Measurements from ENCODE around the gene CPHXL2. TPM values are rescaled to one million over a fixed set of nuclear protein-coding genes. Genes with fewer than 3 reads are reported as not detected.

The CPHXL2 gene
- total RNA-seq = not detected

- Mint-ChIP-seq H3K9me3 (no peaks in the 10 kb centered on the region), H3K36me3 (ENCODE audit: low read depth) (no peaks in the 10 kb centered on the region), H3K27me3 (no peaks in the 10 kb centered on the region), H3K27ac (no peak within 1 kb of the TSS), H3K4me3 (no peak within 1 kb of the TSS), H3K4me1 (ENCODE audit: low read depth) (no peaks in the 10 kb centered on the region)
- TF ChIP-seq CTCF (IDR thresholded peaks at IDR 0.05) = no peak
- DNase-seq (no peak), ATAC-seq (no peak)
- intact Hi-C loops (cut with micrococcal nuclease) = no loop called here
- CTCF ChIA-PET = no interaction called here
- POLR2A ChIA-PET = no interaction called here
These were observed at the start of gene CPHXL2 for GRCh38 chr16:75676909-75677308. Gene CPHXL2 (minus strand): TSS chr16:75677009. CDS start chr16:75676999, 10 bp downstream.

- TF ChIP-seq CTCF (IDR thresholded peaks at IDR 0.05) = no peak
- DNase-seq (no peak), ATAC-seq (no peak)
- no peaks in the 10 kb centered on the region for H3K9me3 Mint-ChIP-seq
- intact Hi-C loops (cut with micrococcal nuclease) = no loop called here
- H3K4me1 Mint-ChIP-seq (ENCODE audit: low read depth) = no peaks in the 10 kb centered on the region
- no peaks in the 10 kb centered on the region for H3K27me3 Mint-ChIP-seq
- H3K36me3 Mint-ChIP-seq (ENCODE audit: low read depth) = no peaks in the 10 kb centered on the region
- POLR2A ChIA-PET = no interaction called here
- CTCF ChIA-PET = no interaction called here
- no peak within 1 kb of the TSS for H3K4me3 Mint-ChIP-seq
- no peak within 1 kb of the TSS for H3K27ac Mint-ChIP-seq
These were observed 49.6 kb upstream of the CPHXL2 start, which contains the start of gene CPHXL for GRCh38 chr16:75726390-75726789. Gene CPHXL (minus strand): TSS chr16:75726490. CDS start chr16:75726442, 48 bp downstream.

GRCh38 chr16:75718452-75718851 is 41.6 kb upstream of the CPHXL2 start:
- peaks cover 2% of the 10 kb centered on the region for H3K9me3 Mint-ChIP-seq
- DNase-seq = no peak
- H3K4me3 Mint-ChIP-seq = no peak overlapping the region
- H3K27me3 Mint-ChIP-seq = peaks cover 10% of the 10 kb centered on the region
- no peak overlapping the region for H3K27ac Mint-ChIP-seq
- H3K36me3 Mint-ChIP-seq (ENCODE audit: low read depth) = no peaks in the 10 kb centered on the region
- ChIA-PET CTCF (no interaction called here), POLR2A (no interaction called here)
- ATAC-seq = no peak
- intact Hi-C loops (cut with micrococcal nuclease) = no loop called here
- TF ChIP-seq CTCF (IDR thresholded peaks at IDR 0.05) = no peak
- no peaks in the 10 kb centered on the region for H3K4me1 Mint-ChIP-seq (ENCODE audit: low read depth)

- no peak for DNase-seq
These were observed 37.9 kb upstream of the CPHXL2 start for GRCh38 chr16:75714661-75715060.

GRCh38 chr16:75710344-75710743 is 33.5 kb upstream of the CPHXL2 start:
- H3K27ac Mint-ChIP-seq = no peak overlapping the region

More at GRCh38 chr16:75714661-75715060, 37.9 kb upstream of the CPHXL2 start:
- H3K9me3 Mint-ChIP-seq = peaks cover 11% of the 10 kb centered on the region
- H3K27me3 Mint-ChIP-seq = peaks cover 10% of the 10 kb centered on the region
- CTCF ChIA-PET = no interaction called here
- intact Hi-C loops (cut with micrococcal nuclease) = no loop called here
- no peak for ATAC-seq
- no peak overlapping the region for H3K4me3 Mint-ChIP-seq
- peaks cover 4% of the 10 kb centered on the region for H3K36me3 Mint-ChIP-seq (ENCODE audit: low read depth)
- H3K4me1 Mint-ChIP-seq (ENCODE audit: low read depth) = no peaks in the 10 kb centered on the region
- no peak for TF ChIP-seq CTCF (IDR thresholded peaks at IDR 0.05)
- POLR2A ChIA-PET = no interaction called here
- no peak overlapping the region for H3K27ac Mint-ChIP-seq

More at GRCh38 chr16:75710344-75710743, 33.5 kb upstream of the CPHXL2 start:
- CTCF ChIA-PET = no interaction called here
- no peaks in the 10 kb centered on the region for H3K27me3 Mint-ChIP-seq
- no peak for TF ChIP-seq CTCF (IDR thresholded peaks at IDR 0.05)
- ATAC-seq = no peak
- no peaks in the 10 kb centered on the region for H3K4me1 Mint-ChIP-seq (ENCODE audit: low read depth)
- POLR2A ChIA-PET = no interaction called here
- H3K9me3 Mint-ChIP-seq = peaks cover 13% of the 10 kb centered on the region
- peaks cover 4% of the 10 kb centered on the region for H3K36me3 Mint-ChIP-seq (ENCODE audit: low read depth)
- H3K4me3 Mint-ChIP-seq = no peak overlapping the region
- intact Hi-C loops (cut with micrococcal nuclease) = no loop called here
- no peak for DNase-seq
